Caki2 (cell line): ENCODE measurements around the gene XAF1. TPM values are rescaled to one million over a fixed set of nuclear protein-coding genes. Genes with fewer than 3 reads are reported as not detected.
"Not testable (repeated sequence)": the region's sequence is repeated elsewhere in the genome, so short reads cannot be mapped to it uniquely, and the experiment has no call there.

Experiments
- DNase-seq: peaks from one replicate; pipeline ENCODE4 v3.0.0-alpha.2; 2015; ENCODE audit warnings: low read depth
- in situ Hi-C: cut with HindIII; loops from 2 replicates; pipeline ENCODE4 v1.10.0; 2016; ENCODE audit warnings: low sequenced_read_pairs, low pct_unique_long_range_greater_than_20kb, mixed read lengths
- total RNA-seq: library from RNA; depleted of rRNA; stranded (reverse); fragments of >200 nt; shearing (Covaris generic); gene quantifications from 2 replicates; pipeline ENCODE4 v1.2.3, GENCODE V29; 2014; ENCODE audit warnings: low replicate concordance; rRNA removed

Gene XAF1
- total RNA-seq: not detected in 2 replicates

- in situ Hi-C loops: no loop called here
- no peak for DNase-seq
Measured at GRCh38 chr17:6755731-6756184, at the start of gene XAF1. XAF1 (plus strand) TSS chr17:6756046; CDS start chr17:6756079, 33 bp downstream.

DNA sequence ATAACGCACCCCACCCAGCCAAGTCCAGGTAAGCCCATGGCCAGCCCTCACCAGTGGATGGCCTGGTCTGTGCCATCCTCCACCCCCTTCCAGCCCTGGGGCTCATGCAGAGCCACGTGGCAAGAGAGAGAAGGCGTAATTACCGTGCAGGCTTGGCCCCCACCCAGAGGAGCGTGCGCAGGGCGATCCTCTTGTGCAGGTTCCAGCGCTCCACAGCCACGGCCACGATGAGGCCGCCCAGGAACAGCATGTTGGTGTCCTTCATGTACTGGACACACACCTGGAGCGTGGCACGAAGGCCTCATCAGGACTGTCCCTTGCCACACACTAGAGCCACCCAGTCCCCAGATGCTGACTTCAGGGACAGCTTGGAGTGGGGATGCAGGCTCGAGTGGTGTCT lies 49.3 kb upstream of the XAF1 start:
- DNase-seq: no peak
- in situ Hi-C loops: no loop called here

DNA sequence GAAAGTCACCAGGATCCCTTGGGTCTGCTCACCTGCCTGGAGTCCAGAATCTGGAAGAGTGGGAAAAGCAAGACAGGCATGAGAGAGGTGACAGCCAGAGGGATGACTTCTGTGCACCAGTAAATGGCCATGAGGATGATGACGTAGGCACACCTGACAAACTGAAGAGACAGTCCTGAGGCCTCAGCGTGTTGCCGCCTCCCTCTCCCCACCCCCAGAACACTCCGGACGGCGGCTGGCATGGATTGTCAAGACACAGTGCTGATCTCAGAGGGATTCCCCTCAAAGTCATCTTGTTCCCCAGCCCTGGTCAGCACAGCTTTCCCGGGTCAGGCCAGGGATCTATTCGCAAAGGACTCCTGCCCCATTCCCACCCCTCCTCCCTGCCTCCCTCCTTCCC lies 48.9 kb upstream of the XAF1 start:
- no peak for DNase-seq
- in situ Hi-C loops: no loop called here

- DNase-seq: no peak
- in situ Hi-C loops: no loop called here
Measured at GRCh38 chr17:6708357-6708961, 47.4 kb upstream of the XAF1 start.

DNA sequence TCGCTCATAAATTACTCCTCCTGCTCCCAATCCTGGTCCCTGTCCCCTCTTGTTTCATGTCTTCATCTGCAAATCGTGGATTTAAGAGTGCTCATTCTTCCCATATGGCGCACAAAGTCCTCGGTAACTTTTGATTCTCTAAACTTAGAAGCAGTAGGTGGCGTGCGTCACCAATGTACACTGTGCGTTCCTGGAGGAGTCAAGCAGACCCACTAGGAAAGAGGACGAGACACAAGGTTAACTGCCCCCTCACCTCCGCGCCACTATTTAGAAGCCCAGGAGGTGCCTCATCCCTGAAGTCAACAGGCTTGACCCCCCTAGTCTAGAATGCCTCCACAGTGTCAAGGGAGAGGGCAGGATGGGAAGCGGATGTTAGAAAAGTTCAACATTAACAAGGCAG lies 45.5 kb upstream of the XAF1 start:
- DNase-seq: no peak
- in situ Hi-C loops: no loop called here

- in situ Hi-C loops: no loop called here
- DNase-seq: no peak
Measured at GRCh38 chr17:6711081-6711674, 44.7 kb upstream of the XAF1 start.

DNA sequence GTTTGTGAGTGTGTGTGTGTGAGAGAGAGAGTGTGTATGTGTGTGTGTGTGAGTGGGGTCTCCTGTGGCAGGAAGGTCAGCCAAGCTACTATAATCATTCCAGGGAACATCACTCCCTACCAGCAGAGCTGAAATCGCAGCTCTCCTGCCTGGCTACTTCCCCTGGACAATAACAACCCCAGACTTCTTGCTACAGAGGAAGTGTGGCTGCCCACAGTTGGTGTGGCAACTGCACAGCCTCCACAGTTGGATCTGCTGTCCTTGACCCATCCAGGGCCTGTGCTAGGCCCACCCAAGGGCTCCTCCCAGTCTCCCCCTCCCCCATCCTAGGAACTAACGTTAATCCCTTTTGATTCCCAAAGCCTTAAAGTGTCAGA lies 44.2 kb upstream of the XAF1 start:
- no peak for DNase-seq
- in situ Hi-C loops: no loop called here

DNA sequence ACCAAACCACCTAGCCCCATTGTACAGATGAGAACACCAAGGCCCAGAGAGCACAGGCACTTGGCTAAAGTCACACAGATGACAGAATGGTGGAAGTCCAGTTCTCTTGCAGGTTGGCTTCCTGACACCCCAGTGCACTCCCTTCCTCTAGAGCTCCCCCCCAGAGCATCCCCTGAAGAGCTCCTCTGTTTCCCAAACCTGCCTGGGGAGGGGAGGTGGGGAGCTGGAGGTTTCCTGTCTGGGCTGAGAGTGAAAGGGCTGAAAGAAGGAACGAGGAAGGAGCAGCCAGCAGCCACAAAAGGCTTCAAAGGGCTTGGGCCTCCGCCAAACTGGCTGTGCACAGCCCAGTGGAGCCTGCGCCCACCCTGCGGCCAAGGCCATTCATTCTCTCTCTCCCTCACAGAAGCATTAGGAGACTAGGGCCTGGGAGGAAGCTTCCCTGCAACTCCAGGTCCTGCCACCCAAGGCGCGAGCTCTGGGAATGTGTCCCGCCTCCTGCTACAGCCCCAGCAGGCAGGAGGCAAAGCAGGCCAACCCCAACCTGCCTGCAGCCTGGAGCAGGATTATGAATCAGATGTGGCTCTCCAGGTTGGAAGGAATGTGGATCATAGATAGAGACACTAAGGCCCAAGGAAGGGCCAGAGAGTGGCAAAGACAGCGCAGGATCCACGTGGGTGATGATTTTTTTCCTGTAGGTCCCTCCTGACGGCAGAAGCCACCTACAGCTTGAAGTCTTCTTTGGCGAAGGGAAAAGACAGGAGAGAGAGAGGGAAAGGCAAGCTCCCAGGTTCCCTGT lies 43.6 kb upstream of the XAF1 start:
- in situ Hi-C loops: no loop called here
- no peak for DNase-seq

DNA sequence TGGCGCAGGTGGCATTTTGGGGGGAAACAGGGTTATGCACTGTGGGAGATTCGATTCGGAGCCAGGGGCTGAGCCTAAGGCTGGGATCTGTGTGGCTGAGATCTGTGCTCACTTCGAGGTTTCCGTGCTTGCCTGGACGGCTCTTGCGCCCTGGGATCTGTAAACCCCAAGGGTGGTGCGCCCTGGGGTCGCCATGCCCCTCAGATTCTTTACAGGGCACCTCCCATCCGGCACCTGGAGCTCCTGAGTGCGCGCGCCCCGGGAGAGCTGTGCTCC lies 43.1 kb upstream of the XAF1 start:
- in situ Hi-C loops: no loop called here

DNA sequence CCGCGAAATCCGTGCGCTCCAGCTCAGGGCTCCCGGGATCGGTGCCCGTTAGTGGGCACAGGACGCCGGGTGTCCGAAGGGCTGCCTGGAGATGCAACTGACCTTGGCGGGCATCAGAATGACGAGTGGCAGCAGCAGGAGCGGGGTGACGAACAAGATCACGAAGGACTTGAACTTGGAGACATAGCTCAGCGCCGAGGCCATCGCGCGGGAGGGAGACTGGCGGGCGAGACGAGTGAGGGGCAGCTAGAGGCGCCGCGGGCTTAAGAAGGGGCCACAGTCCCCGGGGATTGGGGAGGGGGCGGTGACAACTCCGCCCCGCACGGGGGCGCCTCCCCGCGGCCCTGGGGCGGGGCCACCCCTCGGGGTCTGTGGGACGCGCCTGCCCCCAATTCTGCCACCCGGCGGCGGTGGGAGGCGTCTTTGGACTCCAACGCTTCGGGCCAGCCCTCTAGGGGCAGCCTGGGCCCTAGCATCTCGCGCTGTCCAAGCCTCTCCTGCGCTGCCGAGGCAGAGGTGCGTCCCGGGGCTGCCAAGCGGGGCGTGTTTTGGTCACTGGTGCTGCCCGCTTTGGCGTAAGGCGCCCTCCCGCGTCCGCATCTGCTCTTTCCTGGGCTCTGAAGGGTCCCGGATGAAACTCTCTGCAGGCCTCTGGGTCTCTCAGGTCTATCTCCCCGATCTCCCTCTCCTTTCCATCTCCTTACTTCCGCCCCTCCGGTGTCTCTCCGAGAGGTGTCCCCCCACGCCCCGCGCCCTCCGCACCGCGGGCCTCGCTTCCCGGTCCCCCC lies 42.5 kb upstream of the XAF1 start, which contains the start of gene SLC13A5:
Gene SLC13A5, minus strand, starts transcription at position 240 of the 788 bp plus-strand sequence. Its CDS starts 36 bp downstream, at position 204.
- DNase-seq: no peak
- in situ Hi-C loops: no loop called here

More for the DNA sequence above, 43.1 kb upstream of the XAF1 start:
- DNase-seq: no peak

DNA sequence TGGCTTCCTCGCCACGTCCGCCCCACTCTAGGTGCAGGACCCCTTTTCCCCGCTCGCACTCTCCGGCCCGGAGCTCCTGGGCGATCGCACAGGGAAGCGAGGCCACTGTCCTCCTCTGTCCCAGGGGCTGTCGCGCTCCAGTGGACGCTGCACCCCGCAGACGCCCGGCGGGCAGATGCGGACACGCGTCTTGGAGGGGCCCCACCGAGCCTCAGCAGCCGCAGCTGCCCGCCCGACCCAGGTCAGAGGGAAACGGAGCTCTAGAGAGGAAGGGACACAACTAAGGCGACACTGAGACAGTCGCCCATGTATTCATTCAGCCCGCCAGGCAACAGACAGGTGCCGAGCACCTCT lies 42.0 kb upstream of the XAF1 start:
- in situ Hi-C loops: no loop called here

GRCh38 chr17:6714315-6714874 lies 41.5 kb upstream of the XAF1 start:
- in situ Hi-C loops: no loop called here
- DNase-seq: no peak

More for the DNA sequence above, 42.0 kb upstream of the XAF1 start:
- DNase-seq: no peak

- in situ Hi-C loops: no loop called here
- DNase-seq: no peak
Measured at GRCh38 chr17:6716736-6717135, 39.1 kb upstream of the XAF1 start.

DNA sequence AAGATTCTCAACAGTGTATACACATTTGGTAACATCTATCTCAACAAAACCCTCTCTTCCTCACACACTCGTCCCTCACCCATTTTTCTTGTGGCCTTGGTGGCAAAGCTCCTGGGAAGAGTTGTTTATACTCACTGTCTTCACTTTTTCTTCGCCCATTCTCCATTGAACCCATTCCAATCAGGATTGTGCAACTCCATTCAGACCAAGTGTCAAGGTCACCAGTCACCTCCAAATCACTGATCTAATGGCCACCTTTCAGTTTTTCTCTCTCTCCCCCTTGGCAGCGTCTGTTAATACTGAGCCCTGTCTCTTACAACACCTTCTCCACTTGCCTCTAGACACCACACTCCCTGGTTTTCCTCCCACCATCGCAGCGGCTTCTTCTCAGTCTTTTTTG lies 34.1 kb upstream of the XAF1 start:
- in situ Hi-C loops: no loop called here
- no peak for DNase-seq

DNA sequence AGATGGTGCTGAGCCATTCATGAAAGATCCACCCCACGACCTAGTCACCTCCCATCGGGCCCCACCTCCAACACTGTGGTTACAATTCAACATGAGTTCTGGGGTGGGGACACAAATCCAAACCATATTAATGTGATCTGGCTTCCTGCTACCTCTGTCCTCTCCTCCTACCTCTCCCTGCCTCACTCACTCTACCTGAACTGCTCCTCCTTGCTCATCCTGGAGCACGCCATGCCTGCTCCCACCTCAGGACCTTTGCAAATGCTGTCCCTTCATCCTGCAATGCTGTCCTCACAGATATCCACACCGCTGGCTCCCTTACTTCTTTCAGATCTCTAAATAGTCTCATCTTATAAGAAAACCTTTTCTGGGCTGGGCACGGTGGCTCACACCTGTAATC lies 31.8 kb upstream of the XAF1 start:
- DNase-seq: no peak
- in situ Hi-C loops: no loop called here

- DNase-seq: no peak
- in situ Hi-C loops: no loop called here
Measured at GRCh38 chr17:6729531-6729930, 26.3 kb upstream of the XAF1 start.

- DNase-seq, in situ Hi-C loops: not testable (repeated sequence)
Measured at GRCh38 chr17:6746665-6747064, 9.2 kb upstream of the XAF1 start.

DNA sequence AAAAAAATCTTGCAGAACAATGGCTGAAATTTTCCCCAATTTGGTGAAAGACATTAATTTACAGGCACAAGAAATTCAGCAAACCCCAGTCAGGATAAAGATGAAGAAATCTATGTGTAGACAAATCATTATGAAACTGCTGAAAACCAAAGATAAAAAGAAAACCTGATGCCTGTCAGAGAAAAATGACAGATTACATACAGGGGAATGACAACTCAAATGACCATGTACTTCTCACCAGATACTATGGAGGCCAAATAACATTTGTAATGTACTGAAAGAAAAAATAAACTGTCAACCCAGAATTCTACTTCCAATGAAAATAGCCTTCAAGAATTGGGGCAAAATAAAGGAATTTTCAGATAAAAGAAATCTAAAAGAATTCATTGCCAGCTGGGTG lies 7.2 kb upstream of the XAF1 start:
- no peak for DNase-seq
- in situ Hi-C loops: no loop called here

- no peak for DNase-seq
- in situ Hi-C loops: no loop called here
Measured at GRCh38 chr17:6749519-6749918, 6.3 kb upstream of the XAF1 start.
